T-cell (primary cell): Measurements from ENCODE around the gene PCBP3. TPM values are rescaled to one million over a fixed set of nuclear protein-coding genes. Genes with fewer than 3 reads are reported as not detected.

Experiments used
- ATAC-seq, 4 experiments: fragments of 200-7000 bp in 3 of 4; fragments of 150-1000 bp in 1 of 4; cut with Tn5 transposase; replicated peaks in 1 of 4; 1 replicate in 3 of 4; 2 replicates in 1 of 4; pipeline ENCODE4 v1.10.0; 2021; ENCODE audit warnings: moderate library complexity in 3 of 4, mild to moderate bottlenecking in 2 of 4, moderate number of reproducible peaks in 1 of 4
- CTCF ChIA-PET, 2 donors: fragments of 300-600 bp; sonication (Branson Sonifier 250); formaldehyde crosslinking; loops; one replicate each; lab custom pipeline; 2022; ENCODE audit warnings: antibody characterized with exemption in 2 of 2; lab: Charles Lee
- POLR2A ChIA-PET, 2 donors: fragments of 300-600 bp; sonication (Branson Sonifier 250); formaldehyde crosslinking; loops; one replicate each; lab custom pipeline; 2022; ENCODE audit warnings: antibody characterized with exemption in 2 of 2; lab: Charles Lee
- DNase-seq, 35 experiments: peaks; one replicate each; pipeline versions ENCODE4 v3.0.0 to v3.0.0-alpha.2; 2013 to 2023
- H3K27ac ChIP-seq: one replicate; pipeline ENCODE4 v1.5.1; 2013; ENCODE audit warnings: low read length
- H3K27me3 ChIP-seq, 2 experiments: replicated peaks in 1 of 2; 1 replicate in 1 of 2; 2 replicates in 1 of 2; pipeline versions ENCODE4 v1.6.1 to v1.7.0; 2013; ENCODE audit warnings: low read length in 1 of 2, mixed read lengths in 1 of 2; ENCODE audit not compliant: control insufficient read depth in 2 of 2, insufficient read depth in 2 of 2; ENCODE audit errors: extremely low read depth in 1 of 2
- H3K36me3 ChIP-seq, 2 donors: 1 replicate in 1 of 2; 2 replicates in 1 of 2; pipeline versions ENCODE4 v1.6.1 to v1.7.0; 2013; ENCODE audit warnings: low read length in 1 of 2; ENCODE audit not compliant: control insufficient read depth in 2 of 2, insufficient read depth in 1 of 2; ENCODE audit errors: extremely low read depth in 1 of 2
- H3K4me1 ChIP-seq, 2 experiments: 1 replicate in 1 of 2; 2 replicates in 1 of 2; pipeline versions ENCODE4 v1.6.1 to v1.7.0; 2013; ENCODE audit warnings: low read length in 2 of 2, mixed read lengths in 1 of 2; ENCODE audit not compliant: insufficient read depth in 2 of 2, control insufficient read depth in 1 of 2; ENCODE audit errors: extremely low read depth in 1 of 2
- H3K4me3 ChIP-seq, 2 donors: 1 replicate in 1 of 2; 2 replicates in 1 of 2; pipeline versions ENCODE4 v1.5.1 to v1.7.0; 2013; ENCODE audit warnings: mild to moderate bottlenecking in 2 of 2, low read length in 1 of 2, moderate library complexity in 1 of 2; ENCODE audit not compliant: control insufficient read depth in 1 of 2; ENCODE audit errors: extremely low read depth in 1 of 2
- H3K9me3 ChIP-seq: 2 replicates; pipeline ENCODE4 v1.7.0; 2013
- H3K27ac Mint-ChIP-seq, 2 donors: one replicate each; pipeline ENCODE4 v1.8.0; 2020 to 2021; ENCODE audit warnings: mild to moderate bottlenecking in 2 of 2, mixed read lengths in 2 of 2
- H3K27me3 Mint-ChIP-seq, 2 donors: one replicate each; pipeline ENCODE4 v1.8.0; 2021 to 2022; ENCODE audit warnings: mixed read lengths in 2 of 2
- H3K36me3 Mint-ChIP-seq: one replicate; pipeline ENCODE4 v1.8.0; 2021; ENCODE audit warnings: mixed read lengths
- H3K4me1 Mint-ChIP-seq, 3 donors: one replicate each; pipeline ENCODE4 v1.8.0; 2020 to 2022; ENCODE audit warnings: mixed read lengths in 3 of 3, mild to moderate bottlenecking in 1 of 3
- H3K4me3 Mint-ChIP-seq, 3 donors: one replicate each; pipeline ENCODE4 v1.8.0; 2020 to 2022; ENCODE audit warnings: mild to moderate bottlenecking in 3 of 3, mixed read lengths in 3 of 3, moderate library complexity in 3 of 3
- H3K9me3 Mint-ChIP-seq, 3 donors: one replicate each; pipeline ENCODE4 v1.8.0; 2020 to 2022; ENCODE audit warnings: mixed read lengths in 3 of 3
- WGBS: methylation state at CpG from one replicate; pipeline ENCODE4 v1.1.5; 2013; ENCODE audit warnings: missing lambda C conversion rate; ENCODE audit not compliant: insufficient coverage; 5-methylcytosine and 5-hydroxymethylcytosine counted together
- total RNA-seq, 35 experiments: library from RNA in 6 of 35; stranded (reverse) in 6 of 35; fragments of 120-200 nt in 1 of 35; gene quantifications; one replicate each; pipeline versions ENCODE4 v1.2.1 to v1.2.4 and lab custom pipeline; 2013 to 2026

Gene PCBP3
- total RNA-seq, 5 donors from 2014 or later (not counting 1 experiment from before 2014, with no cell fraction given), result 1.5 to 4.2 (median 2.8) TPM

GRCh38 chr21:45908536-45909237 lies 265.2 kb downstream of the PCBP3 start:
- ChIA-PET POLR2A (no interaction called here), CTCF (no interaction called here)
- H3K27ac Mint-ChIP-seq, result no peak overlapping the region
- DNase-seq (no peak), ATAC-seq (no peak)
- peaks cover 0 to 2% of the 10 kb centered on the region in 2 donors for H3K27me3 Mint-ChIP-seq
- no peak overlapping the region for H3K4me3 Mint-ChIP-seq
- no peaks in the 10 kb centered on the region for H3K9me3 Mint-ChIP-seq
- no peaks in the 10 kb centered on the region for H3K36me3 Mint-ChIP-seq
- peaks cover 0 to 3% of the 10 kb centered on the region in 2 donors for H3K36me3 ChIP-seq
- 93% methylated on average over 22 of the region's 27 CpGs for WGBS
- no peak overlapping the region for H3K27ac ChIP-seq
- peaks cover 0 to 7% (median 2%) of the 10 kb centered on the region in 3 donors for H3K4me1 Mint-ChIP-seq
- H3K9me3 ChIP-seq, result no peaks in the 10 kb centered on the region
- no peaks in the 10 kb centered on the region for H3K4me1 ChIP-seq
- no peak overlapping the region for H3K4me3 ChIP-seq
- H3K27me3 ChIP-seq, result peaks cover 0 to 8% of the 10 kb centered on the region in 2 experiments

- CTCF ChIA-PET, result no interaction called here
- Mint-ChIP-seq H3K4me3 (no peak overlapping the region), H3K4me1 (peaks cover 0 to 7% (median 2%) of the 10 kb centered on the region in 3 donors), H3K9me3 (no peaks in the 10 kb centered on the region), H3K27me3 (peaks cover 0 to 2% of the 10 kb centered on the region in 2 donors), H3K27ac (no peak overlapping the region), H3K36me3 (no peaks in the 10 kb centered on the region)
- 96% methylated on average over 14 of the region's 23 CpGs for WGBS
- H3K4me1 ChIP-seq, result no peaks in the 10 kb centered on the region
- no peaks in the 10 kb centered on the region for H3K9me3 ChIP-seq
- ATAC-seq (no peak), DNase-seq (no peak)
- no peak overlapping the region for H3K27ac ChIP-seq
- H3K36me3 ChIP-seq, result peaks cover 0 to 3% of the 10 kb centered on the region in 2 donors
- H3K4me3 ChIP-seq, result no peak overlapping the region
- POLR2A ChIA-PET, result no interaction called here
- H3K27me3 ChIP-seq, result peaks cover 0 to 8% of the 10 kb centered on the region in 2 experiments
Measured at GRCh38 chr21:45909238-45909988, 265.9 kb downstream of the PCBP3 start.

- no peak for ATAC-seq
- POLR2A ChIA-PET, result no interaction called here
Measured at GRCh38 chr21:45910155-45910547, 266.6 kb downstream of the PCBP3 start.

GRCh38 chr21:45910548-45911221 lies 267.2 kb downstream of the PCBP3 start:
- H3K9me3 Mint-ChIP-seq, result no peaks in the 10 kb centered on the region
- ATAC-seq, result no peak
- 93% methylated on average over 21 of the region's 28 CpGs for WGBS
- H3K4me3 Mint-ChIP-seq, result no peak overlapping the region
- DNase-seq, result no peak
- Histone ChIP-seq H3K4me1 (peaks cover 0 to 4% of the 10 kb centered on the region in 2 experiments), H3K4me3 (no peak overlapping the region), H3K27ac (no peak overlapping the region), H3K9me3 (no peaks in the 10 kb centered on the region), H3K27me3 (peaks cover 0 to 8% of the 10 kb centered on the region in 2 experiments), H3K36me3 (peaks cover 0 to 3% of the 10 kb centered on the region in 2 donors)
- H3K27ac Mint-ChIP-seq, result no peak overlapping the region
- CTCF ChIA-PET, result interaction anchor here in 1 of 2 donors (0.7 kb wide), 1 partner anchor 11 kb away, joined by 3 read pairs; no protein-coding TSS in a partner anchor
- H3K27me3 Mint-ChIP-seq, result peaks cover 0 to 2% of the 10 kb centered on the region in 2 donors
- POLR2A ChIA-PET, result no interaction called here
- peaks cover 7 to 15% (median 13%) of the 10 kb centered on the region in 3 donors for H3K4me1 Mint-ChIP-seq
- no peaks in the 10 kb centered on the region for H3K36me3 Mint-ChIP-seq

More at GRCh38 chr21:45910155-45910547, 266.6 kb downstream of the PCBP3 start:
- Histone ChIP-seq H3K4me1 (no peaks in the 10 kb centered on the region), H3K36me3 (peaks cover 0 to 3% of the 10 kb centered on the region in 2 donors), H3K27me3 (peaks cover 0 to 8% of the 10 kb centered on the region in 2 experiments), H3K27ac (no peak overlapping the region), H3K4me3 (no peak overlapping the region), H3K9me3 (no peaks in the 10 kb centered on the region)
- DNase-seq, result no peak
- CTCF ChIA-PET, result interaction anchor here in 1 of 2 donors (0.7 kb wide), 1 partner anchor 11 kb away, joined by 3 read pairs; no protein-coding TSS in a partner anchor
- 90% methylated on average over 2 of the region's 5 CpGs for WGBS
- Mint-ChIP-seq H3K4me1 (peaks cover 2 to 9% (median 8%) of the 10 kb centered on the region in 3 donors), H3K27ac (no peak overlapping the region), H3K4me3 (no peak overlapping the region), H3K9me3 (no peaks in the 10 kb centered on the region), H3K27me3 (peaks cover 0 to 2% of the 10 kb centered on the region in 2 donors), H3K36me3 (no peaks in the 10 kb centered on the region)

- H3K36me3 Mint-ChIP-seq, result no peaks in the 10 kb centered on the region
Measured at GRCh38 chr21:45911806-45912325, 268.3 kb downstream of the PCBP3 start.

More at GRCh38 chr21:45911806-45912325, 268.3 kb downstream of the PCBP3 start:
- H3K9me3 ChIP-seq, result no peaks in the 10 kb centered on the region
- Mint-ChIP-seq H3K27me3 (peaks cover 0 to 2% of the 10 kb centered on the region in 2 donors), H3K9me3 (no peaks in the 10 kb centered on the region), H3K4me1 (peaks cover 15 to 23% (median 22%) of the 10 kb centered on the region in 3 donors), H3K27ac (no peak overlapping the region), H3K4me3 (no peak overlapping the region)
- DNase-seq (no peak), ATAC-seq (no peak)
- no peak overlapping the region for H3K4me3 ChIP-seq
- WGBS, result 89% methylated on average over 6 of the region's 15 CpGs
- no peak overlapping the region for H3K27ac ChIP-seq
- POLR2A ChIA-PET, result no interaction called here
- peaks cover 0 to 8% of the 10 kb centered on the region in 2 experiments for H3K27me3 ChIP-seq
- peaks cover 0 to 3% of the 10 kb centered on the region in 2 donors for H3K36me3 ChIP-seq
- peaks cover 0 to 14% of the 10 kb centered on the region in 2 experiments for H3K4me1 ChIP-seq
- CTCF ChIA-PET, result no interaction called here
